Measurements from ENCODE around the gene GRPR.
"Not testable (repeated sequence)": the region's sequence is repeated elsewhere in the genome, so short reads cannot be mapped to it uniquely, and the experiment has no call there.

Gene GRPR

GRCh38 chrX:16177260-16177659 lies 53.9 kb downstream of the GRPR start:
- no peak for DNase-seq (ENCODE audit: low spot score)

GRCh38 chrX:16183843-16184242 lies 60.5 kb downstream of the GRPR start:
- not testable (repeated sequence) for DNase-seq (ENCODE audit: low spot score)

- DNase-seq (ENCODE audit: low spot score), result no peak
These were observed 62.4 kb downstream of the GRPR start for GRCh38 chrX:16185725-16186136.

GRCh38 chrX:16186380-16187007 lies 63.1 kb downstream of the GRPR start:
- no peak for DNase-seq (ENCODE audit: low spot score)

- DNase-seq (ENCODE audit: low spot score), result no peak
These were observed 63.8 kb downstream of the GRPR start for GRCh38 chrX:16187024-16187760.

- no peak for DNase-seq (ENCODE audit: low spot score)
These were observed 65.3 kb downstream of the GRPR start for GRCh38 chrX:16188687-16189086.

GRCh38 chrX:16191605-16192004 lies 68.2 kb downstream of the GRPR start:
- no peak for DNase-seq (ENCODE audit: low spot score)

- no peak for DNase-seq (ENCODE audit: low spot score)
These were observed 73.5 kb downstream of the GRPR start for GRCh38 chrX:16196829-16197228.

- DNase-seq (ENCODE audit: low spot score), result no peak
These were observed 76.0 kb downstream of the GRPR start for GRCh38 chrX:16199343-16199742.

- DNase-seq (ENCODE audit: low spot score), result no peak
These were observed 79.6 kb downstream of the GRPR start for GRCh38 chrX:16202943-16203342.

Data from HuH-7.5 (cell line).